ENCODE results near the gene CSF1R. TPM values are rescaled to one million over a fixed set of nuclear protein-coding genes. Genes with fewer than 3 reads are reported as not detected.

CSF1R gene
- polyA plus RNA-seq, 1 donor from 2014 or later: not detected

GRCh38 chr5:150060471-150060870, 25.9 kb downstream of the CSF1R start:
- Histone ChIP-seq H3K9me2 (ENCODE audit: insufficient read depth, low read length) (no peaks in the 10 kb centered on the region), H3K27ac (ENCODE audit: low read length) (no peak overlapping the region), H2AFZ (ENCODE audit: low read depth, low read length) (no peak overlapping the region), H3K27me3 (ENCODE audit: insufficient read depth, low read depth, low read length) (no peaks in the 10 kb centered on the region), H4K20me1 (ENCODE audit: insufficient read depth) (no peaks in the 10 kb centered on the region), H3K36me3 (ENCODE audit: insufficient read depth, low read length) (no peaks in the 10 kb centered on the region), H3K9me3 (ENCODE audit: low read length) (no peaks in the 10 kb centered on the region), H3K79me2 (replicated peaks; ENCODE audit: insufficient read depth, low read length) (no peaks in the 10 kb centered on the region), H3F3A (ENCODE audit: insufficient read depth, low read length, poor library complexity, severe bottlenecking) (no peaks in the 10 kb centered on the region), H3K9ac (ENCODE audit: low read length) (no peak overlapping the region), H3K4me3 (ENCODE audit: low read length) (no peak overlapping the region), H3K4me2 (ENCODE audit: low read length) (no peak overlapping the region)
- TF ChIP-seq RAD21 (conservative IDR thresholded peaks at IDR 0.05) (no peak), SMC3 (conservative IDR thresholded peaks at IDR 0.05; ENCODE audit: poor library complexity) (no peak), MXI1 (conservative IDR thresholded peaks at IDR 0.05; ENCODE audit: poor library complexity, severe bottlenecking) (no peak), TAF1 (IDR thresholded peaks at IDR 0.05; ENCODE audit: low read depth) (no peak), EP300 (conservative IDR thresholded peaks at IDR 0.05; ENCODE audit: poor library complexity, severe bottlenecking) (no peak), POLR2AphosphoS5 (IDR thresholded peaks at IDR 0.05) (no peak)

GRCh38 chr5:150059623-150060022, 26.7 kb downstream of the CSF1R start:
- no peak overlapping the region for H3K27ac ChIP-seq (ENCODE audit: low read length)
- H3K27me3 ChIP-seq (ENCODE audit: insufficient read depth, low read depth, low read length): no peaks in the 10 kb centered on the region
- TF ChIP-seq POLR2AphosphoS5 (IDR thresholded peaks at IDR 0.05) (no peak), EZH2 (IDR thresholded peaks at IDR 0.05; ENCODE audit: borderline replicate concordance, insufficient read depth, low read length, poor library complexity, severe bottlenecking) (no peak), TAF1 (IDR thresholded peaks at IDR 0.05; ENCODE audit: low read depth) (no peak), REST (IDR thresholded peaks at IDR 0.05; ENCODE audit: borderline replicate concordance) (no peak), SMC3 (conservative IDR thresholded peaks at IDR 0.05; ENCODE audit: poor library complexity) (no peak), MXI1 (conservative IDR thresholded peaks at IDR 0.05; ENCODE audit: poor library complexity, severe bottlenecking) (no peak), RAD21 (conservative IDR thresholded peaks at IDR 0.05) (no peak)
- TF ChIP-seq, protein P1, sequence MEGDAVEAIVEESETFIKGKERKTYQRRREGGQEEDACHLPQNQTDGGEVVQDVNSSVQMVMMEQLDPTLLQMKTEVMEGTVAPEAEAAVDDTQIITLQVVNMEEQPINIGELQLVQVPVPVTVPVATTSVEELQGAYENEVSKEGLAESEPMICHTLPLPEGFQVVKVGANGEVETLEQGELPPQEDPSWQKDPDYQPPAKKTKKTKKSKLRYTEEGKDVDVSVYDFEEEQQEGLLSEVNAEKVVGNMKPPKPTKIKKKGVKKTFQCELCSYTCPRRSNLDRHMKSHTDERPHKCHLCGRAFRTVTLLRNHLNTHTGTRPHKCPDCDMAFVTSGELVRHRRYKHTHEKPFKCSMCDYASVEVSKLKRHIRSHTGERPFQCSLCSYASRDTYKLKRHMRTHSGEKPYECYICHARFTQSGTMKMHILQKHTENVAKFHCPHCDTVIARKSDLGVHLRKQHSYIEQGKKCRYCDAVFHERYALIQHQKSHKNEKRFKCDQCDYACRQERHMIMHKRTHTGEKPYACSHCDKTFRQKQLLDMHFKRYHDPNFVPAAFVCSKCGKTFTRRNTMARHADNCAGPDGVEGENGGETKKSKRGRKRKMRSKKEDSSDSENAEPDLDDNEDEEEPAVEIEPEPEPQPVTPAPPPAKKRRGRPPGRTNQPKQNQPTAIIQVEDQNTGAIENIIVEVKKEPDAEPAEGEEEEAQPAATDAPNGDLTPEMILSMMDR (IDR thresholded peaks at IDR 0.05; ENCODE audit: poor library complexity, severe bottlenecking): no peak
- H3K9me3 ChIP-seq (ENCODE audit: low read length): no peaks in the 10 kb centered on the region
- H3K9me2 ChIP-seq (ENCODE audit: insufficient read depth, low read length): no peaks in the 10 kb centered on the region
- no peak overlapping the region for H3K4me3 ChIP-seq (ENCODE audit: low read length)
- H3F3A ChIP-seq (ENCODE audit: insufficient read depth, low read length, poor library complexity, severe bottlenecking): no peaks in the 10 kb centered on the region
- H3K79me2 ChIP-seq (replicated peaks; ENCODE audit: insufficient read depth, low read length): no peaks in the 10 kb centered on the region
- no peak overlapping the region for H2AFZ ChIP-seq (ENCODE audit: low read depth, low read length)
- H3K36me3 ChIP-seq (ENCODE audit: insufficient read depth, low read length): no peaks in the 10 kb centered on the region
- no peaks in the 10 kb centered on the region for H4K20me1 ChIP-seq (ENCODE audit: insufficient read depth)
- no peak overlapping the region for H3K4me2 ChIP-seq (ENCODE audit: low read length)
- no peak overlapping the region for H3K9ac ChIP-seq (ENCODE audit: low read length)

Measured in neural cell (in vitro differentiated cells).